Fibroblast of lung (primary cell): ENCODE data around the gene TNK2. TPM values are rescaled to one million over a fixed set of nuclear protein-coding genes. Genes with fewer than 3 reads are reported as not detected.

ENCODE experiments used
- DNase-seq, 2 donors: peaks; one replicate each; pipeline versions ENCODE4 v3.0.0 to v3.0.0-alpha.2; 2010; ENCODE audit warnings: low read depth in 2 of 2
- H2AFZ ChIP-seq: 2 replicates; pipeline ENCODE4 v1.5.1; 2012; ENCODE audit warnings: low read length, control low read depth, inconsistent platforms
- H3K27ac ChIP-seq: 2 replicates; pipeline ENCODE4 v1.5.1; 2011; ENCODE audit warnings: low read length, control low read depth; ENCODE audit not compliant: insufficient read depth
- H3K27me3 ChIP-seq: 2 replicates; pipeline ENCODE4 v1.5.1; 2011; ENCODE audit warnings: mild to moderate bottlenecking, low read length; ENCODE audit not compliant: control insufficient read depth, insufficient read depth
- H3K36me3 ChIP-seq: 2 replicates; pipeline ENCODE4 v1.5.1; 2011; ENCODE audit warnings: low read length; ENCODE audit not compliant: control insufficient read depth, insufficient read depth
- H3K4me1 ChIP-seq: 2 replicates; pipeline ENCODE4 v1.5.1; 2011; ENCODE audit warnings: low read length; ENCODE audit not compliant: control insufficient read depth, insufficient read depth; ENCODE audit errors: extremely low read depth
- H3K4me2 ChIP-seq: 2 replicates; pipeline ENCODE4 v1.5.1; 2011; ENCODE audit warnings: low read length, control low read depth; ENCODE audit not compliant: insufficient read depth; ENCODE audit errors: extremely low read depth
- H3K4me3 ChIP-seq, 4 experiments: fragments of 200-600 bp in 1 of 4; sonication (generic) in 1 of 4; replicated peaks in 1 of 4; 2 replicates each; pipeline ENCODE4 v1.5.1; 2011 to 2016; ENCODE audit warnings: low read length in 4 of 4, low read depth in 3 of 4, mild to moderate bottlenecking in 3 of 4, control low read depth in 2 of 4, inconsistent platforms in 1 of 4, mixed read lengths in 1 of 4; ENCODE audit not compliant: insufficient read depth in 1 of 4; ENCODE audit errors: control extremely low read depth in 1 of 4
- H3K79me2 ChIP-seq: 2 replicates; pipeline ENCODE4 v1.5.1; 2012; ENCODE audit warnings: mild to moderate bottlenecking, low read length, inconsistent platforms; ENCODE audit not compliant: control insufficient read depth, insufficient read depth
- H3K9ac ChIP-seq: 2 replicates; pipeline ENCODE4 v1.5.1; 2011; ENCODE audit warnings: mild to moderate bottlenecking, low read length, control low read depth; ENCODE audit not compliant: insufficient read depth
- H3K9me3 ChIP-seq: 2 replicates; pipeline ENCODE4 v1.5.1; 2012; ENCODE audit warnings: low read depth, low read length; ENCODE audit not compliant: control insufficient read depth, insufficient read depth
- H4K20me1 ChIP-seq: 2 replicates; pipeline ENCODE4 v1.5.1; 2011; ENCODE audit warnings: low read length; ENCODE audit not compliant: control insufficient read depth, insufficient read depth; ENCODE audit errors: extremely low read depth
- EZH2 ChIP-seq: IDR thresholded peaks from 2 replicates; pipeline ENCODE4 v1.5.1; 2012; ENCODE audit warnings: low read length, control low read depth, mild to moderate bottlenecking; ENCODE audit errors: missing control alignments
- polyA plus RNA-seq, 2 donors: library from polyadenylated mRNA; depleted of rRNA in 1 of 2; stranded (reverse) in 1 of 2; unstranded in 1 of 2; fragments of >200 nt; gene quantifications; 2 replicates each; pipeline ENCODE4 v1.2.1, GENCODE V29; 2011 to 2012; ENCODE audit warnings: missing spikeins in 1 of 2
- total RNA-seq: library from RNA; depleted of rRNA; stranded (reverse); fragments of >200 nt; gene quantifications from 2 replicates; pipeline ENCODE4 v1.2.1, GENCODE V29; 2014
- TF ChIP-seq, protein P1 (sequence below), 2 donors: IDR thresholded peaks in 1 of 2; conservative IDR thresholded peaks in 1 of 2; 1 replicate in 1 of 2; 2 replicates in 1 of 2; pipeline ENCODE4 v1.5.1; 2011 to 2012; ENCODE audit warnings: low read length in 2 of 2, control low read depth in 1 of 2, inconsistent platforms in 1 of 2, low read depth in 1 of 2, mild to moderate bottlenecking in 1 of 2

Gene TNK2
- total and polyA plus RNA-seq, 2 donors (not counting 1 experiment from before 2014, with no cell fraction given), result 2.5 to 10.7 TPM

- Histone ChIP-seq H3K36me3 (peaks cover 6% of the 10 kb centered on the region), H4K20me1 (no peaks in the 10 kb centered on the region), H3K27me3 (no peaks in the 10 kb centered on the region), H3K9ac (peak overlapping the region; percentile 17), H3K27ac (peak overlapping the region; percentile 31), H2AFZ (peak overlapping the region; percentile 4), H3K4me2 (peak overlapping the region; percentile 79), H3K79me2 (peaks cover 8% of the 10 kb centered on the region), H3K9me3 (no peaks in the 10 kb centered on the region), H3K4me1 (peaks cover 30% of the 10 kb centered on the region), H3K4me3 (peak overlapping the region; percentile 4 to 51 (median 24))
- TF ChIP-seq, protein P1, sequence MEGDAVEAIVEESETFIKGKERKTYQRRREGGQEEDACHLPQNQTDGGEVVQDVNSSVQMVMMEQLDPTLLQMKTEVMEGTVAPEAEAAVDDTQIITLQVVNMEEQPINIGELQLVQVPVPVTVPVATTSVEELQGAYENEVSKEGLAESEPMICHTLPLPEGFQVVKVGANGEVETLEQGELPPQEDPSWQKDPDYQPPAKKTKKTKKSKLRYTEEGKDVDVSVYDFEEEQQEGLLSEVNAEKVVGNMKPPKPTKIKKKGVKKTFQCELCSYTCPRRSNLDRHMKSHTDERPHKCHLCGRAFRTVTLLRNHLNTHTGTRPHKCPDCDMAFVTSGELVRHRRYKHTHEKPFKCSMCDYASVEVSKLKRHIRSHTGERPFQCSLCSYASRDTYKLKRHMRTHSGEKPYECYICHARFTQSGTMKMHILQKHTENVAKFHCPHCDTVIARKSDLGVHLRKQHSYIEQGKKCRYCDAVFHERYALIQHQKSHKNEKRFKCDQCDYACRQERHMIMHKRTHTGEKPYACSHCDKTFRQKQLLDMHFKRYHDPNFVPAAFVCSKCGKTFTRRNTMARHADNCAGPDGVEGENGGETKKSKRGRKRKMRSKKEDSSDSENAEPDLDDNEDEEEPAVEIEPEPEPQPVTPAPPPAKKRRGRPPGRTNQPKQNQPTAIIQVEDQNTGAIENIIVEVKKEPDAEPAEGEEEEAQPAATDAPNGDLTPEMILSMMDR (conservative IDR thresholded peaks at IDR 0.05 in 1 of 2, IDR thresholded peaks at IDR 0.05 in 1 of 2; ENCODE audit: low read depth in 1 of 2, low read length in 2 of 2), result no peak
- TF ChIP-seq EZH2, result no peak
- DNase-seq, result peak; percentile 81
These were observed 16.0 kb downstream of the TNK2 start for GRCh38 chr3:195892105-195893043.

GRCh38 chr3:195891431-195892104, 16.8 kb downstream of the TNK2 start:
- peaks cover 9% of the 10 kb centered on the region for H3K36me3 ChIP-seq
- H3K4me3 ChIP-seq, result peak overlapping the region in 3 of 4 experiments; percentile 11 to 51 (median 15)
- H3K4me1 ChIP-seq, result peaks cover 24% of the 10 kb centered on the region
- no peak overlapping the region for H3K27ac ChIP-seq
- no peaks in the 10 kb centered on the region for H4K20me1 ChIP-seq
- H3K79me2 ChIP-seq, result peaks cover 8% of the 10 kb centered on the region
- no peaks in the 10 kb centered on the region for H3K9me3 ChIP-seq
- no peaks in the 10 kb centered on the region for H3K27me3 ChIP-seq
- peak overlapping the region; percentile 79 for H3K4me2 ChIP-seq
- H3K9ac ChIP-seq, result no peak overlapping the region
- no peak overlapping the region for H2AFZ ChIP-seq
- TF ChIP-seq, protein P1 (conservative IDR thresholded peaks at IDR 0.05 in 1 of 2, IDR thresholded peaks at IDR 0.05 in 1 of 2; ENCODE audit: low read depth in 1 of 2, low read length in 2 of 2), result no peak
- TF ChIP-seq EZH2, result no peak
- DNase-seq, result no peak

DNA sequence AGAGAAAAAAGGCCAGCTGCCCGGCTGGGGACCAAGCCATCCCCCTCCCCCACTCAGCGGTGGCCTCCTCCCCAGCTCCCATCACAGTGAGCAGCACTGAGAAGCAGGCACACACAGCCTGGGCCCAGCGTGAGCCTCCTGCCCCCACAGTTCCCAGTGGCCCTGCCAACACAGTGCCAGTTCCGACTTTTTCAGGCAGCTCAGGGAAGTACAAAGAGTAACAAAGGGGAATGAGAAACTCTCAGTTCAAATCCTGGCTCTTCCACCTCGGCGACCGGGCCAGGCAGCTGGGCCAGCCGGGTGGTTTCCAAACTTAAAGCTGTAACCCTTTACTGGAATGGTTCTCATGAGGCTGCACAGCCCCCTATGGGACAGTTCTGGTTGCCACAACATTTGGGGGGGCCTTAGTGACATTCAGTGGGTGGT, 18.5 kb downstream of the TNK2 start:
- no peak overlapping the region for H3K27ac ChIP-seq
- peak overlapping the region; percentile 19 for H3K4me2 ChIP-seq
- H3K4me3 ChIP-seq, result no peak overlapping the region
- H3K27me3 ChIP-seq, result no peaks in the 10 kb centered on the region
- peaks cover 12% of the 10 kb centered on the region for H3K36me3 ChIP-seq
- no peak overlapping the region for H3K9ac ChIP-seq
- no peak overlapping the region for H2AFZ ChIP-seq
- peaks cover 25% of the 10 kb centered on the region for H3K4me1 ChIP-seq
- H3K79me2 ChIP-seq, result peaks cover 8% of the 10 kb centered on the region
- TF ChIP-seq, protein P1 (conservative IDR thresholded peaks at IDR 0.05 in 1 of 2, IDR thresholded peaks at IDR 0.05 in 1 of 2; ENCODE audit: low read depth in 1 of 2, low read length in 2 of 2), result no peak
- no peak for TF ChIP-seq EZH2
- DNase-seq, result no peak
- no peaks in the 10 kb centered on the region for H3K9me3 ChIP-seq
- no peaks in the 10 kb centered on the region for H4K20me1 ChIP-seq
